Daoy (cell line): ENCODE data around the gene USH2A. TPM values are rescaled to one million over a fixed set of nuclear protein-coding genes. Genes with fewer than 3 reads are reported as not detected.
A peak's percentile ranks its signal among the peaks of the same experiment; 100 is the strongest.
"Not testable (repeated sequence)": the region's sequence is repeated elsewhere in the genome, so short reads cannot be mapped to it uniquely, and the experiment has no call there.

ENCODE experiments used
- DNase-seq: peaks from one replicate; pipeline ENCODE4 v3.0.0-alpha.2; 2015; ENCODE audit warnings: low read depth
- total RNA-seq: library from RNA; depleted of rRNA; stranded (reverse); fragments of >200 nt; shearing (Covaris generic); gene quantifications from 2 replicates; pipeline ENCODE4 v1.2.3, GENCODE V29; 2014

USH2A gene
- total RNA-seq, 1 experiment from 2014 or later = under 0.01 TPM

DNA sequence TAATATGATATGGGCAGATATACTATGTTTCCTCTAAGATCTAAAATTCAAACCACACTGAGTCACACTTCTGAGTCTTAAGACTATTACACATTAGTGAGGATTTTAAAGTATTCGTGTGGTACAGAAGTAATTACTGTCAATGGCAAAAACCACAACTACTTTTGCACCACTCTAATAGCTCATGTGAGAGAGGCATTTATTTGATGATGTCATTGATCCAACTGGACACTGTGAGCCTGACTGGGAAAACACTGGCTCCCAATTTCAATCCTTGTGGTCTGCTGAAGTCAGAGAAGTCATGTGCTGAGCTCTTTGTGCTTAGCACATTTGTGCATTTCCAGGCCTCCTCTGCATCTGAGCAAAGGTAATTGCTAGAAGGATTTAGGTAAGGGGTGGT, 377.8 kb downstream of the USH2A start:
- peak; percentile 76 for DNase-seq

DNA sequence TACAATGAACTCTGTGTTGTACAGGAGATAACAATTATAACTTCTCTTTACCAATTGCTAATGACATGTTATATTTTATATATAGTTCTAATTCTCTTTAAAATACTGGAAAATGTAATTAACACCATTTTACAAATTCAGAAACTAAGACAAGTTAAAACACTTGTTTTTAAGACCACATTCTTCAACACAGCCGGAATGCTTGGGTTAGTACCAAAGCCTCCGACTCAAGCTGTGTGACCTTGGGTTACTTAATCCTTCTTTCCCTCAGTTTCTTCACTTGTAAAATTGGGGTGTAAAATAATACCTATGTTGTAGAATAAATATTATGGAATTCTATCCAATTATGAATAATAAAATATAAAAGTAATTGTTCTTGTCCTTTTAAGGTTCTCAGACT, 378.7 kb downstream of the USH2A start:
- DNase-seq = no peak

DNA sequence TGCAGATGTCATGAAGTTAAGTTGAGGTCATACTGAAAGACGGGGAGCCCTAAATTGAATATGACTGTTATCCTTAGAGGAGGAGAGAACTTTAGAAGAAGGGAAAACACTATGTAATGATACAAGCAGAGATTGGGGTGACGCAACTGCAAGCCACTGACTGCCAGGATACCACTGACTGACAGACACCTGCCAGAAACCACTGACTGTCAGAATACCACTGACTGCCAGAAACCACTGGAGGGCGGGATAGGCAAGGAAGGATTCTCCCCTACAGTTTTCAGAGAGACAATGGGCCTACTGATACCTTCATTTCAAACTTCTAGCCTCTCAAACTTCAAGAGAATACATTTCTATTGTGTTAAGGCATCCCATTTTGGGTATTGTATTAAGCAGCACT, 388.7 kb downstream of the USH2A start:
- peak; percentile 5 for DNase-seq

- no peak for DNase-seq
Measured at GRCh38 chr1:216032961-216033614, 390.2 kb downstream of the USH2A start.

GRCh38 chr1:216032284-216032683, 391.0 kb downstream of the USH2A start:
- DNase-seq = no peak

GRCh38 chr1:216028631-216029030, 394.6 kb downstream of the USH2A start:
- DNase-seq = no peak

DNA sequence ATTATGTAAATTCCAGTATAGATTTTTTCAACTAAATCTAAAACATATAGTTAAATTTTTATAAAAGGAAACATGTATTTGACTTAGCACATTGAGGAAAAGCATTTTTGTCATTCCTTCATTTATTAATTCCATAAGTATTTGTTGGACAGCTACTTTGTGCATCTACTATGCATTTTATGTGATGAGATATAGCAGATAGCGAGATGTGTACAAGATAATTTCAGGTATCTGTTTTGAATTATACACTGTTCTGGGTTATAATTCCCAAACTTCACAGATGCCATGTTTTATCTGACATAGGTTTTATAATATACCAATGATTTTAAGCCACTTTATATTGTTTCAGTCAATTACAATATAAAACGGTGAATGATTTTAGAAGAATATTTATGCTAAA, 398.7 kb downstream of the USH2A start:
- no peak for DNase-seq

DNA sequence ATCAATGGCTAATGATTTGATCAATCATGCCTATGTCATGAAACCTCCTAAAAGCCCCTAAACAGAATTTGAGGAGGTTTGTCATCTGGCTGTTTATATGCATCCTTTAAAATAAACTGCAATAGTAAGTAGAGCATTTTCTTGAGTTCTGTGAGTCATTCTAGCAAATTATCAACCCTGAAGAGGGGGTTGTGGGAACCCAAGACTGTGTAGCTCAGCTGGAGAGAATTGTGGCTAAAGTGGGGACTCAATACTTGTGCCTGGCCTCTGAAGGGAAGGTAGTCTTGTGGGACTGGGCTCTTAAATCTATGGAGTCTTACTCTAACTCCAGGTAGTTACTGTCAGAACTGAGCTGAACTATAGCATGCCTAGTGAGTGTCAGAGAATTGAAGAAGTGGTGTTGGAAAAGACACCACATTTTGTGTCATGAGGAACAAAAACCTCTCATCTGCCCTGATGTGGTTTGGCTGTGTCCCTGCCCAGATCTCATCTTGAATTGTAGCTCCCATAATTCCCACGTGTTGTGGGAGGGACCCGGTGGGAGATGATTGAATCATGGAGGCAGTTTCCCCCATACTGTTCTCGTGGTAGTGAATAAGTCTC, 402.4 kb downstream of the USH2A start:
- no peak for DNase-seq

DNA sequence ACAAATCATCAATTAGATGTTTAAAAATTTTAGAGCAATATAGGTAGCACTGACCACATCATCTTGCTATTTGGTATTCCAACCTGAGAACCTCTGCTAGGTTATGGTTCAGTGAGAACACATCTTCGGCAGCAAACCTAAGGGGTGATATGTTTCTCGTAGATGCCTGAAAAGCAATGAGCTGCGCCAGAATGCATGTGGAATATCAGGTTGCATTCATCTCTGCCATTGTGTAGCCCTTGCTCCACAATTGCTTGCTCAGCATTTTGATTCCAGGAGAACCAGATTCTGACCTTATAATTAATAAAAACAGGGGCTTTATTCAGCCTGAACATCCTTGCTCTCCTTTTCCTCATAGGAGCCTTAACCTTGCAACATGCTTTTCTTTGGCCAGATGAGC, 408.1 kb downstream of the USH2A start:
- DNase-seq = no peak

GRCh38 chr1:216014086-216014485, 409.2 kb downstream of the USH2A start:
- DNase-seq = no peak

DNA sequence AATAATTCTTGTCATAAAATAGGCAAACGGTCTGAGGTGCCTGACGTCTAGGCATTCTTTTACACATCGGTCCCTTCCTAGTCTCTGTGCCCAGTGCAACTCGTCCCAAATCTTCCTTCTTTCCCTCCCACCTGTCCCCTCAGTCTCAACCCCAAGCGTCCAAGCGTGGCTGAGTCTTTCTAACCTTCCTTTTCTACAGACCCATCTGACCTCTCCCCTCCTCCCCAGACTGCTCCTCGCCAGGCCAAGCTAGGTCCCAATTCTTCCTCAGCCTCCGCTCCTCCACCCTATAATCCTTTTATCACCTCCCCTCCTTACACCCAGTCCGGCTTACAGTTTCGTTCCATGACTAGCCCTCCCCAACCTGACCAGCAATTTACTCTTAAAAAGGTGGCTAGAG, 413.8 kb downstream of the USH2A start:
- not testable (repeated sequence) for DNase-seq

- peak; percentile 14 for DNase-seq
Measured at GRCh38 chr1:216005916-216006315, 417.3 kb downstream of the USH2A start.

- DNase-seq = peak; percentile 11
Measured at GRCh38 chr1:215992620-215993019, 430.6 kb downstream of the USH2A start.

GRCh38 chr1:215987092-215987875, 436.0 kb downstream of the USH2A start:
- no peak for DNase-seq

DNA sequence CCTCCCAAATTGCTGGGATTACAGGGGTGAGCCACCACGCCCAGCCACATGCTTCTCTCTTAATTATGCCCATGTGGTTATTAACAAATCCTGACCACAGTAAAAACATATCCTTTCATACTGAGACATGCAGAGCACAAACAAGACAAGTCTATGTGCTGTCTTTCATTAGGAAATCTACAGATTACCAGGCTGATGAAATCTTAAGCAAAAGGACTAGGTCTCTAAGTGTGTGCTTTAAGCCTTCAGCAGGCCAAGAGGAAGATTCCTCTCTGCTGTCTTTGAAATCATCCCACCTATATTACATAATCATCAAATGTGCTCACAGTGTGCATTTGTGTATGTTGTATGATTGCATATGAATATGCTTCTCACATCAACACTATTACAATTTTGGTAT, 436.8 kb downstream of the USH2A start:
- DNase-seq = no peak

DNA sequence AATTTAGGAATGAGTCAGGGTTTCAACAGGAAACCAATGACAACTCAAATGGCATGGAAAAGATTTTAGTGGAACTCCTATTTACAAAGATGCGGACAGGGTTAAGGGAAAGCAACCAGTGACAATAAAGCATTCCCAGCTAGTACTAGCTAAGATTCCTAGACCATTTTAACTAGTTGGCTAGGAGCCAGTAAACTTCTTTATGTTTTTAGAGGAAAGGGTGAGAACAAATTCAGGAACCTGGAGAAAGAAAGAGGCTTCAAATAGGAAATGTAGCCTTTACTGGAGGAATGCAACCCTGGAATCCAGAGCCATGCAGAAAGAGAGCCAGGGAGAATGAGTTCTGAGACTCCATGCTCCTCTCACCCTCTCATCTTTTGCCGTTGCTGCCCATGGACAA, 439.6 kb downstream of the USH2A start:
- DNase-seq = no peak

DNA sequence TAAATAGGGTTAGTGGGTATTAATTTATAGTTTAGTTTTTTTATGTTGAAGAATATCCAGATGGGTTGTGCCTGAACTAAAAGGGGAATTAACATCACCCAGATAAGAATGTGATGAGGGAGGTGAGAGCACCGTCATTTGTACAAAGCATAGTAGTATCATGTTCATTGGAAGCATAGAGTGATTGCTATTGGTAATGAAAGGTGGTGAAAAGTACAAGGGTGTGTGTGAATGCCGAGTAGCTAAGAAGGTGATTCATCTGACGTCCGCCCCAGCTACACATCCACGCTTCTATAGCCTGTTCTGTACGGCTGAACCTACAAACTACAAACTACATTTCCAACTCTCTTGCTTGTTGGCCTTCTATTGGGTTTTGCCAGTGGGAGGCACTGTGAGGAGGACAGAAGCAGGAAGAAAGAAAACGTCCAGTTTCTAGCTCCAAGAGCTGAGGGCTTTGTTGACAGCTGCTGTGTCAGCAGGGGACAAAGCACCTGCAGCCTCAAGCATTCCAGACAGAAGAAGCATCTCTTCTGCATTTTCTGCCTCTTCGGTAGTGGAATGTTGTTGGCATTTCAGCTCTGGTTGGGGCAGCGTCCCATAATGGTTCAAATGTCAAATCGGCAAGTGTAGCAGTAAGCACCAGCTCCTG, 451.3 kb downstream of the USH2A start:
- DNase-seq = no peak

DNA sequence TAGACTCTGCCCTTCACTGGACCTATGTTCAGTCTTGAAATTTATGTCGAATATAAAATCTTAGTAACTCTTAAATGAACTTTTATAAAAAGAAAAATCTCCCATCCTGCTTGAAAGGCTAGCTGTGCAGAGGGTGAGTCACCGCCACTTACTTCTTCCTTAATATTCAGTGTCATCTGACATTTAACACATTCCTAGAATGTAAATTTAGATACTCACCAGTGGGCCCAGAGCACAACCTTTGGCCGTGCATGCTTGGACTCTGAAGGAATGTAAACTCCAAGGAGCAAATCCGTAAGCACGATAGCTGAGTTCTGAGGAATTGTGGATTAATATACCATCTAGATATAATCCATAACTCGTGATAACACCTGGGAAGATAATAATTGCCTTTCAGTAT, 452.8 kb downstream of the USH2A start:
- no peak for DNase-seq

DNA sequence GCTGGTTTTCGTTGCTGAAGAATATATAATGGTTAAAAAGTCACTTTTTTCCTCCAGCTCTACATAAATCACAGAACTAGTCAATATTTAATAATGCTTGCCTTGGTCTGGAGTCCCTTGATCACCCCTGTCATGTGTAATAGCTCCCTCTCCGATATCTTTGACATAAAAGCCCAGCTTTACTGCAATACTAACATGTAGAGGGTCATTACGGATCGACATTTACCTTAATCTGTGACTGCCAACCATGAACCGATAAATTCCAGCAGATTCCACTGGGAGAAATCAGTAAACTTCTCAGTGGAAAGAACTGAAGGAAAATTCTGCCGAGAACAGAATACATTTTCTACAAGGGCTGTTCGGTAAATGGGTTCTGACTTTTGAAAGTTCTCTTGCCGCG, 459.6 kb downstream of the USH2A start:
- DNase-seq = no peak

DNA sequence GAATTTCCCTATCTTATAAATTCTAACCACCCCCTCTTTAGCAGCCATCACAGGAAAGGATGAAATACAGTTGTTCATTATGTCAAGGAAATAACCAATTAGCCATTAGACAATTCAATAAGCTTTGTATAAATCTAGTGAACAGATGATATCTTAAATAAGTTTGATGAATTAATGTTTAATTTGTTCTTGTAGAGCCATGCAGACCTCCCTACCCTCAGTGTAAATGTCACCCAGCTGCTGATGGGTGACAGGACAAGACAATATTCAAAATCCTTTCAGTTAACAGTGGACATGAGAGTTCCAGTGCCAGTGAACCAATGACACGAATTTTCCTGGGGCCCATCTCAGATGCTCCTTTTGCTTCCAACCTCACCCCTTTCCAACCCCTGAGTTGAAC, 460.2 kb downstream of the USH2A start:
- no peak for DNase-seq

DNA sequence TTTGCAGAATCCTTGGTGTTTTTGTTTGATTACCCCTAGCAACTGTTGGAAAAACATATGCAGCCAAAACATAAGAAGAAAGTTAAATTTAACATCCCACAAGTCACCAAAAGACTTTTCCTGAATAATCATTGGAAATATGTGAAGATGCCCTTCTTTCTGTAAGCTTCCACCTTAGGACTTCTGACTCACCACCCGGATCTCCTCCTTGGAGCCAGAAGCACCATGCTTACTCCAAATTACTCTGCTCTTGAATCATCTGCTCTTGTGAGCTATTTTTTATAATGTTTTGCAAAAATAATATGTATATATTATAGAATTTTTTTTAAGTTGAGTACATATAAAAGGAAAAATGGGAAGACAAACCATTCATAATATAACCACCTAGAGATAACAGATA, 464.4 kb downstream of the USH2A start:
- no peak for DNase-seq

GRCh38 chr1:215957663-215958062, 465.6 kb downstream of the USH2A start:
- DNase-seq = peak; percentile 11

DNA sequence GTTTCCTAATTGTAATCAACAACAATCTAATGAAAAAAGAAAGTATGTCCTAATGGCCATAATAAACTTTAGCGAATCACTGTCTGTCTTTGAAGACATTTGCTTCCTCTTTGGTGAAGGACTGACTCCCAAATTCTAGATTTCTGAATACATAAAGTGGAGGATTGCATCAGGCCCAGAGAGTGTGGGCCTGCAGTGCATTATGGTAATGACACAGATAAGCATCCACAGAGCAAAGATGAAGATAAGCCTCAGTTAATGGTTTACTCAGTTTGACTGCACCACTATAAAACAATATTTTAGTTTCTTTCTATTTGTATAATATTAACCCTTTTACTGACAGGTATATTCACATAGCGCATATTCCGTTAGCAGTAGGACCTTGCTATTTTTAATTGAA, 490.7 kb downstream of the USH2A start:
- no peak for DNase-seq
